Heart left ventricle (tissue), 16 donors: ENCODE measurements around the gene ROPN1L. TPM values are rescaled to one million over a fixed set of nuclear protein-coding genes. Genes with fewer than 3 reads are reported as not detected.
"Not testable (repeated sequence)": the region's sequence is repeated elsewhere in the genome, so short reads cannot be mapped to it uniquely, and the experiment has no call there.

Source experiments
- ATAC-seq, 4 donors: fragments of 200-7000 bp; cut with Tn5 transposase; one replicate each; pipeline ENCODE4 v1.9.1; 2020 to 2022; ENCODE audit warnings: moderate library complexity in 4 of 4, mild to moderate bottlenecking in 3 of 4, moderate number of reproducible peaks in 1 of 4
- DNase-seq, 5 donors: peaks; one replicate each; pipeline ENCODE4 v3.0.0-alpha.2; 2020
- H3K27ac ChIP-seq, 12 donors: fragments of 200-600 bp; sonication (generic) in 4 of 12; one replicate each; pipeline versions ENCODE4 v1.5.0 to v1.8.0; 2016 to 2022; ENCODE audit warnings: mild to moderate bottlenecking in 2 of 12
- H3K27me3 ChIP-seq, 9 donors: fragments of 200-600 bp; sonication (generic) in 2 of 9; one replicate each; pipeline versions ENCODE4 v1.5.1 to v1.8.0; 2016 to 2022; ENCODE audit warnings: mild to moderate bottlenecking in 3 of 9
- H3K36me3 ChIP-seq, 9 donors: fragments of 200-600 bp; sonication (generic) in 2 of 9; one replicate each; pipeline versions ENCODE4 v1.5.0 to v1.8.0; 2018 to 2022; ENCODE audit warnings: mild to moderate bottlenecking in 2 of 9
- H3K4me1 ChIP-seq, 12 donors: fragments of 200-600 bp; sonication (generic) in 4 of 12; one replicate each; pipeline versions ENCODE4 v1.5.0 to v1.8.0; 2016 to 2022; ENCODE audit warnings: mild to moderate bottlenecking in 3 of 12
- H3K4me3 ChIP-seq, 12 donors: fragments of 200-600 bp; sonication (generic) in 4 of 12; one replicate each; pipeline versions ENCODE4 v1.5.0 to v1.8.0; 2017 to 2022; ENCODE audit warnings: mild to moderate bottlenecking in 9 of 12, moderate library complexity in 4 of 12
- H3K9me3 ChIP-seq, 12 donors: fragments of 200-600 bp; sonication (generic) in 4 of 12; one replicate each; pipeline versions ENCODE4 v1.5.0 to v1.8.0; 2016 to 2022; ENCODE audit warnings: mild to moderate bottlenecking in 1 of 12
- POLR2A ChIP-seq, 2 donors: fragments of 450-650 bp; IDR thresholded peaks; one replicate each; pipeline ENCODE4 v1.6.1; 2017; ENCODE audit warnings: antibody characterized with exemption in 2 of 2, mild to moderate bottlenecking in 2 of 2, moderate library complexity in 2 of 2
- WGBS, 4 donors: extraction: QIAGEN DNeasy Blood & Tissue Kit in 2 of 4; methylation state at CpG; one replicate each; pipeline versions ENCODE4 v1.1.5 to v1.1.7; 2013 to 2018; 5-methylcytosine and 5-hydroxymethylcytosine counted together
- intact Hi-C, 10 donors: fragments of 100-400 bp; cut with DNase I; formaldehyde crosslinking; loops; one replicate each; pipeline versions ENCODE4 v1.11.1 to v1.14.2; 2022
- polyA plus RNA-seq, 2 donors: library from polyadenylated mRNA; stranded (reverse); fragments of 200-250 nt; gene quantifications; one replicate each; pipeline ENCODE4 v1.2.3, GENCODE V29; 2013
- total RNA-seq, 9 donors: library from RNA; depleted of rRNA in 2 of 9; stranded (reverse); fragments of >200 nt in 2 of 9; fragmentation: NEBNext Ultra II Directional in 3 of 9; extraction: Animal tissue kit (Norgen Biotek cat#: 25700) in 3 of 9; gene quantifications; one replicate each; pipeline versions ENCODE4 v1.1.0 to v1.2.4, GENCODE V29; 2016 to 2023
- TF ChIP-seq, protein P1 (sequence below), 12 donors: fragments of 200-600 bp; sonication (generic) in 4 of 12; IDR thresholded peaks; one replicate each; pipeline versions ENCODE4 v1.5.0 to v1.8.0; 2018 to 2022; ENCODE audit warnings: antibody characterized with exemption in 12 of 12, mild to moderate bottlenecking in 5 of 12
- donor health status: ischemic (EF 13 %, LVEDD 7.1; RV severe dilation, severe dysfunction).
- donor health status: healthy with polysubstance abuse.
- donor health status: DM: no; HTN: yes; CAD: no.
- donor health status: DM: no; HTN: no; CAD: no.
- donor health status: ischemic (EF 25% LVEDD 6.9; RV normal size, moderate dysfunction).
- donor health status: ischemic (EF 25% LVEDD 5.7; RV mildly dilated, moderate dysfunction).
- donor health status: healthy.
- donor health status: DM: yes; HTN: yes; CAD: no.
- donor health status: ischemic (EF 35%, LVEDD 5.7; RV mildly dilated, moderate dysfunction).
- donor health status: nonischemic (EF 11% LVEDD 7.7; RV severe dilation, severe dysfunction).
- donor health status: DM: yes; HTN: yes; CAD: no.
- donor health status: PGD.
- donor health status: ischemic (EF 29% LVEDD 5.4; RV normal size, mild dysfunction).
- donor health status: nonischemic (EF 23%, LVEDD 6.1; RV moderate dilation, normal function).

Gene ROPN1L
- total and polyA plus RNA-seq, 11 donors = 0.14 to 0.81 (median 0.46) TPM; not detected in 4

GRCh38 chr5:10490927-10491672 lies 49.4 kb downstream of the ROPN1L start:
- peaks cover 0 to 20% (median 5%) of the 10 kb centered on the region in 12 donors for H3K9me3 ChIP-seq

GRCh38 chr5:10491673-10492026 lies 50.0 kb downstream of the ROPN1L start:
- no peak for TF ChIP-seq POLR2A (IDR thresholded peaks at IDR 0.05)
- WGBS, 4 donors = 93 to 95% (median 94%) methylated on average over 9 of the region's 9 CpGs
- DNase-seq = no peak
- Histone ChIP-seq H3K27ac (no peak overlapping the region), H3K27me3 (no peaks in the 10 kb centered on the region), H3K9me3 (peaks cover 0 to 20% (median 5%) of the 10 kb centered on the region in 12 donors), H3K4me3 (no peak overlapping the region), H3K36me3 (no peaks in the 10 kb centered on the region), H3K4me1 (peaks cover 0 to 28% (median 10%) of the 10 kb centered on the region in 12 donors)
- ATAC-seq = no peak
- intact Hi-C loops = loop anchor here in 1 of 10 donors (5.0 kb wide), 1 partner anchor 61 kb away; no protein-coding TSS in a partner anchor

More at GRCh38 chr5:10490927-10491672, 49.4 kb downstream of the ROPN1L start:
- Histone ChIP-seq H3K4me3 (no peak overlapping the region), H3K36me3 (no peaks in the 10 kb centered on the region), H3K27me3 (no peaks in the 10 kb centered on the region), H3K27ac (no peak overlapping the region), H3K4me1 (peaks cover 0 to 31% (median 12%) of the 10 kb centered on the region in 12 donors)
- ATAC-seq (no peak), DNase-seq (no peak)
- 75 to 87% (median 84%) methylated on average over 10 to 14 of the region's 14 CpGs for WGBS, 4 donors
- intact Hi-C loops = loop anchor here in 1 of 10 donors (5.0 kb wide), 1 partner anchor 61 kb away; no protein-coding TSS in a partner anchor
- TF ChIP-seq POLR2A (IDR thresholded peaks at IDR 0.05) = no peak
- TF ChIP-seq, protein P1, sequence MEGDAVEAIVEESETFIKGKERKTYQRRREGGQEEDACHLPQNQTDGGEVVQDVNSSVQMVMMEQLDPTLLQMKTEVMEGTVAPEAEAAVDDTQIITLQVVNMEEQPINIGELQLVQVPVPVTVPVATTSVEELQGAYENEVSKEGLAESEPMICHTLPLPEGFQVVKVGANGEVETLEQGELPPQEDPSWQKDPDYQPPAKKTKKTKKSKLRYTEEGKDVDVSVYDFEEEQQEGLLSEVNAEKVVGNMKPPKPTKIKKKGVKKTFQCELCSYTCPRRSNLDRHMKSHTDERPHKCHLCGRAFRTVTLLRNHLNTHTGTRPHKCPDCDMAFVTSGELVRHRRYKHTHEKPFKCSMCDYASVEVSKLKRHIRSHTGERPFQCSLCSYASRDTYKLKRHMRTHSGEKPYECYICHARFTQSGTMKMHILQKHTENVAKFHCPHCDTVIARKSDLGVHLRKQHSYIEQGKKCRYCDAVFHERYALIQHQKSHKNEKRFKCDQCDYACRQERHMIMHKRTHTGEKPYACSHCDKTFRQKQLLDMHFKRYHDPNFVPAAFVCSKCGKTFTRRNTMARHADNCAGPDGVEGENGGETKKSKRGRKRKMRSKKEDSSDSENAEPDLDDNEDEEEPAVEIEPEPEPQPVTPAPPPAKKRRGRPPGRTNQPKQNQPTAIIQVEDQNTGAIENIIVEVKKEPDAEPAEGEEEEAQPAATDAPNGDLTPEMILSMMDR (IDR thresholded peaks at IDR 0.05) = no peak

GRCh38 chr5:10493884-10494283 lies 52.2 kb downstream of the ROPN1L start:
- intact Hi-C loops = loop anchor here in 1 of 10 donors (5.0 kb wide), 1 partner anchor 58 kb away; no protein-coding TSS in a partner anchor
- DNase-seq (no peak), ATAC-seq (no peak)
- H3K27ac ChIP-seq = no peak overlapping the region
- no peaks in the 10 kb centered on the region for H3K36me3 ChIP-seq
- TF ChIP-seq POLR2A (IDR thresholded peaks at IDR 0.05) = no peak
- TF ChIP-seq, protein P1 (IDR thresholded peaks at IDR 0.05) = no peak
- H3K9me3 ChIP-seq = peaks cover 0 to 20% (median 5%) of the 10 kb centered on the region in 12 donors
- 83 to 91% (median 89%) methylated on average over 4 of the region's 4 CpGs for WGBS, 4 donors
- H3K27me3 ChIP-seq = no peaks in the 10 kb centered on the region
- H3K4me3 ChIP-seq = no peak overlapping the region
- peaks cover 0 to 17% (median 7%) of the 10 kb centered on the region in 12 donors for H3K4me1 ChIP-seq

DNA sequence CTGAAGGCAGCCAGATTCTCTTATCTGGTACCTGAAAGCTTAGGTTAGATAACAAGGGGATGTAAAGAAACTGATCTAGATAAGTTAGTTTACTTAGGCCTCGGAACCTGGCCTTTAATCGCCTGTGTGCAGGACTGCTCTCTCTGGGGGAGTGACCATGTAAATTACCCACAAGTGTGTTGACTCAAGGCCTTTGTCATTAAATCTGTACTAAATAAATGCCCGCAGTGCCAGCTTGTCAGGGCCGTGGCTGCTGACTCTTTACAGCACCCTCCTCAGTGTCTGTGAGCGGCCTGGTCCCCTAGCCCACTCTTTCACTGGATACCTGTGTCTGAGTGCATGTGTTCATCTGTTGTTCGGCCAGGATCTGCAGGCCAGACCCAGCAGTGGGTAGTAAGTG lies 52.8 kb downstream of the ROPN1L start:
- not testable (repeated sequence) for H3K27me3 ChIP-seq, H3K4me3 ChIP-seq, H3K36me3 ChIP-seq, ATAC-seq, DNase-seq, H3K27ac ChIP-seq
- WGBS, 4 donors = 92 to 95% (median 94%) methylated on average over 6 of the region's 6 CpGs
- peaks cover 0 to 13% (median 4%) of the 10 kb centered on the region in 12 donors for H3K4me1 ChIP-seq
- H3K9me3 ChIP-seq = peaks cover 0 to 20% (median 5%) of the 10 kb centered on the region in 12 donors
- intact Hi-C loops = loop anchor here in 1 of 10 donors (5.0 kb wide), 1 partner anchor 58 kb away; no protein-coding TSS in a partner anchor

DNA sequence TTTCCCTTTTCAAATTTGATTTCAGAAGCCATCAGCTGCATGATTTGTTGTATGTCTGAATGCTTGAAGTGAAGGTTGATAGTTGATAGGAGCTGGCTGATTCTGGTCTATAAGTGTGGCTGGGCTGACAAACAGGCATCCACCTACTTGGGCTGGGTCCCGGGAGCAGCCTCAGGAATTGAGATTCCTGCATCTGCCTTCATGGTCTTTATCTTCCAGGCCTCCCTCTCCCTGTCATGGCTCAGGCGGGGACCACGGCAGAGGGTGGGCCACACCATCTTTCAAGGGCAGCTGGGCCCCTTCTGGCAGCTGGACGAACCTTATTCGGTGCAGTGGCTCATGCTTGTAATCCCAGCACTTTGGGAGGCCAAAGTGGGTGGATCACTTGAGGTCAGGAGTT lies 55.9 kb downstream of the ROPN1L start:
- intact Hi-C loops = no loop called here
- ATAC-seq = no peak
- 71 to 79% (median 72%) methylated on average over 5 of the region's 5 CpGs for WGBS, 4 donors
- Histone ChIP-seq H3K27ac (no peak overlapping the region), H3K36me3 (no peaks in the 10 kb centered on the region), H3K9me3 (peaks cover 0 to 20% (median 5%) of the 10 kb centered on the region in 12 donors), H3K4me3 (no peak overlapping the region), H3K27me3 (no peaks in the 10 kb centered on the region), H3K4me1 (peaks cover 0 to 5% (median 0%) of the 10 kb centered on the region in 12 donors)
- TF ChIP-seq, protein P1 (IDR thresholded peaks at IDR 0.05) = no peak
- no peak for TF ChIP-seq POLR2A (IDR thresholded peaks at IDR 0.05)
- no peak for DNase-seq
